Neural cell (in vitro differentiated cells): ENCODE data around the gene POU6F2.

Experiments used
- CTCF ChIP-seq: fragments of 450-650 bp; IDR thresholded peaks from 2 replicates; pipeline ENCODE4 v1.5.1; 2014; ENCODE audit warnings: antibody characterized with exemption, mild to moderate bottlenecking, moderate library complexity; ENCODE audit not compliant: poor library complexity, severe bottlenecking
- EP300 ChIP-seq: fragments of 450-650 bp; conservative IDR thresholded peaks from 2 replicates; pipeline ENCODE4 v1.6.1; 2014; ENCODE audit warnings: antibody characterized with exemption, mild to moderate bottlenecking, moderate library complexity; ENCODE audit not compliant: poor library complexity, severe bottlenecking
- EZH2 ChIP-seq: fragments of 200-600, 300-800 bp; shearing (Covaris generic), sonication (generic); IDR thresholded peaks from 2 replicates; pipeline ENCODE4 v1.6.1; 2014; ENCODE audit warnings: antibody characterized with exemption, low read length, borderline replicate concordance, mild to moderate bottlenecking; ENCODE audit not compliant: insufficient read depth, poor library complexity, severe bottlenecking
- POLR2AphosphoS5 ChIP-seq: IDR thresholded peaks from 2 replicates; pipeline ENCODE4 v1.6.1; 2012
- TAF1 ChIP-seq: IDR thresholded peaks from 2 replicates; pipeline ENCODE4 v1.6.1; 2012; ENCODE audit warnings: low read depth
- TF ChIP-seq, protein P1 (sequence below): IDR thresholded peaks from 2 replicates; pipeline ENCODE4 v1.6.1; 2012; ENCODE audit warnings: borderline replicate concordance

GRCh38 chr7:39460486-39460885 lies 482.8 kb downstream of the POU6F2 start:
- TF ChIP-seq CTCF: no peak
- no peak for TF ChIP-seq POLR2AphosphoS5
- TF ChIP-seq TAF1: no peak
- no peak for TF ChIP-seq EZH2
- TF ChIP-seq EP300: no peak
- TF ChIP-seq, protein P1, sequence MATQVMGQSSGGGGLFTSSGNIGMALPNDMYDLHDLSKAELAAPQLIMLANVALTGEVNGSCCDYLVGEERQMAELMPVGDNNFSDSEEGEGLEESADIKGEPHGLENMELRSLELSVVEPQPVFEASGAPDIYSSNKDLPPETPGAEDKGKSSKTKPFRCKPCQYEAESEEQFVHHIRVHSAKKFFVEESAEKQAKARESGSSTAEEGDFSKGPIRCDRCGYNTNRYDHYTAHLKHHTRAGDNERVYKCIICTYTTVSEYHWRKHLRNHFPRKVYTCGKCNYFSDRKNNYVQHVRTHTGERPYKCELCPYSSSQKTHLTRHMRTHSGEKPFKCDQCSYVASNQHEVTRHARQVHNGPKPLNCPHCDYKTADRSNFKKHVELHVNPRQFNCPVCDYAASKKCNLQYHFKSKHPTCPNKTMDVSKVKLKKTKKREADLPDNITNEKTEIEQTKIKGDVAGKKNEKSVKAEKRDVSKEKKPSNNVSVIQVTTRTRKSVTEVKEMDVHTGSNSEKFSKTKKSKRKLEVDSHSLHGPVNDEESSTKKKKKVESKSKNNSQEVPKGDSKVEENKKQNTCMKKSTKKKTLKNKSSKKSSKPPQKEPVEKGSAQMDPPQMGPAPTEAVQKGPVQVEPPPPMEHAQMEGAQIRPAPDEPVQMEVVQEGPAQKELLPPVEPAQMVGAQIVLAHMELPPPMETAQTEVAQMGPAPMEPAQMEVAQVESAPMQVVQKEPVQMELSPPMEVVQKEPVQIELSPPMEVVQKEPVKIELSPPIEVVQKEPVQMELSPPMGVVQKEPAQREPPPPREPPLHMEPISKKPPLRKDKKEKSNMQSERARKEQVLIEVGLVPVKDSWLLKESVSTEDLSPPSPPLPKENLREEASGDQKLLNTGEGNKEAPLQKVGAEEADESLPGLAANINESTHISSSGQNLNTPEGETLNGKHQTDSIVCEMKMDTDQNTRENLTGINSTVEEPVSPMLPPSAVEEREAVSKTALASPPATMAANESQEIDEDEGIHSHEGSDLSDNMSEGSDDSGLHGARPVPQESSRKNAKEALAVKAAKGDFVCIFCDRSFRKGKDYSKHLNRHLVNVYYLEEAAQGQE: no peak
